ACC112 (cell line): ENCODE data around the gene SYPL2.

Source experiments
- H2AFZ ChIP-seq: fragments of 200-600 bp; sonication (generic); one replicate; pipeline ENCODE4 v1.6.0; 2017; ENCODE audit warnings: antibody characterized with exemption, low read length; ENCODE audit not compliant: unreplicated experiment
- H3K27ac ChIP-seq: fragments of 200-600 bp; sonication (generic); 2 replicates; pipeline ENCODE4 v1.5.1; 2014; ENCODE audit warnings: low read depth, mild to moderate bottlenecking, antibody characterized with exemption, low read length, moderate library complexity
- H3K27me3 ChIP-seq: fragments of 200-600 bp; sonication (generic); 2 replicates; pipeline ENCODE4 v1.6.1; 2014; ENCODE audit warnings: mild to moderate bottlenecking, antibody characterized with exemption, low read length, moderate library complexity, mixed read lengths; ENCODE audit not compliant: insufficient read depth
- H3K36me3 ChIP-seq: fragments of 200-600 bp; sonication (generic); 2 replicates; pipeline ENCODE4 v1.6.1; 2016; ENCODE audit warnings: mild to moderate bottlenecking, antibody characterized with exemption, low read length, moderate library complexity, mixed read lengths; ENCODE audit not compliant: insufficient read depth
- H3K4me1 ChIP-seq: fragments of 200-600 bp; sonication (generic); one replicate; pipeline ENCODE4 v1.6.1; 2016; ENCODE audit warnings: low read length, mixed read lengths; ENCODE audit not compliant: insufficient read depth, unreplicated experiment, control insufficient read depth
- H3K4me3 ChIP-seq: fragments of 200-600 bp; sonication (generic); 2 replicates; pipeline ENCODE4 v1.5.1; 2014; ENCODE audit warnings: mild to moderate bottlenecking, low read depth, low read length
- H3K79me2 ChIP-seq: fragments of 200-600 bp; sonication (generic); one replicate; pipeline ENCODE4 v1.6.0; 2016; ENCODE audit warnings: low read length; ENCODE audit not compliant: control insufficient read depth, unreplicated experiment, insufficient read depth

SYPL2 gene

DNA sequence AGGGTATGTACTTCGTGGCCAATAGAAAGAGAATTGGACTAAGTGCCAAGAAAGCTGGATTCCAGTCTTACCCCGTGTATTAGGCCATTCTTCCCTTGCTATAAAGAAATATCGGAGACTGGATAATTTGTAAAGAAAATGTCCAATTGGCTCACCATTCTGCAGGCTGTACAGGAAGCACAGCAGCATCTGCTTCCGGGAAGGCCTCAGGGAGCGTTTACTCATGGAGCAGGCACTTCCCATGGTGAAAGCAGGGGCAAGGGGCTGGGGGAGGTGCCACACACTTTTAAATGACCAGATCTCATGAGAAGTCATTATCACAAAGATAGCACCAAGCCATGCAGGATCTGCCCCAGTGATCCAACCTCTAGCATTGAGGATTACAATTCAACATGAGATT lies 51.0 kb downstream of the SYPL2 start:
- H2AFZ ChIP-seq, result no peak overlapping the region
- no peak overlapping the region for H3K27ac ChIP-seq
- H3K4me3 ChIP-seq, result no peak overlapping the region
- no peaks in the 10 kb centered on the region for H3K79me2 ChIP-seq
- H3K36me3 ChIP-seq, result no peaks in the 10 kb centered on the region
- no peaks in the 10 kb centered on the region for H3K4me1 ChIP-seq
- H3K27me3 ChIP-seq, result peaks cover 22% of the 10 kb centered on the region

DNA sequence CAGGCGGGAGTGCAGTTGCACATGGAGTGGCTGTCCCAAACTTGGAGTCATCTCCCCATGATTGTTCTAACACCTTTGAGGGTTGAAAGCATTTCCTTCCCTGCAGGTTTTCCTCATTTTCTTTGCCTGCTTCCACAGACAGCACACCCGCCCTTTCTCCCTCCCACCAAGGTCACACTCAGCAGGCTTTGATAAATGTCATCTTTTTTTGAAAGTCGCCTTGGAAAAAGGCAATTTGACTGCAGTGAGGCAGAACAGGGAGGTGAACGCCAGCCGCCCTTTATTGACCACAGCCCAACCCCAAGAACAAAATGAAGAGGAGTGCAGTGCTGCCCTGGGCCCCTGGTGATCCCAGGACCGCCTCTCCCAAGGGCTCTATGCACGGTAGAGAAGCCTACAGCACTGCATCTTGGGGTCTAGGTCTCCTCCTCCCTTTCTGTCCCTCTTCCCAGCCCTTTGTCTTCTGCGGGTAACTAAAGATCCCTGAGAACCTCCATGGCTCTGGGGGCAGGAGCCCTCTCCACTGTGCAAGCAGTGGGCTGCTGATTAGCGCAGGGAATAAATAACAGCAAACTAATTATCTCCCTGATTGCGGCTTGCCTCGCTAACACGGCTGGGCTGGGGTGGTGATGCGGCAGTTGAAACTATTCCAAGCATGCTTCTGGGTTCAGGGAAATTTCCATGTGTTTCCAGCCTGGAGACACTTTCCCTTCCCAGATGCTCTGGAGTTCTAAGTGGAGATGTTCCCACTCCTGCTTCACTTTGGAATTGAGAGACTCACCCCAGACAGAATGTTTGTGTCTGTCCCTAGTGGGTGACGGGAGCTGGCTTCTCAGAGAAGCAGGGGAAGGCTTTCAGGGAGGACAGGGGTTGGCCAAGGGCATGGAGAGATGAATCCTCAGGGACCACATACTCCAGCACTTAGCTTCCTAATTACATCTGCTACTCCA lies 54.9 kb downstream of the SYPL2 start:
- H3K4me3 ChIP-seq, result no peak overlapping the region
- no peak overlapping the region for H2AFZ ChIP-seq
- H3K79me2 ChIP-seq, result no peaks in the 10 kb centered on the region
- peaks cover 37% of the 10 kb centered on the region for H3K27me3 ChIP-seq
- no peaks in the 10 kb centered on the region for H3K4me1 ChIP-seq
- H3K36me3 ChIP-seq, result no peaks in the 10 kb centered on the region
- no peak overlapping the region for H3K27ac ChIP-seq

GRCh38 chr1:109522026-109522425 lies 55.7 kb downstream of the SYPL2 start:
- H3K27ac ChIP-seq, result no peak overlapping the region
- no peak overlapping the region for H2AFZ ChIP-seq
- H3K27me3 ChIP-seq, result peaks cover 42% of the 10 kb centered on the region
- H3K79me2 ChIP-seq, result no peaks in the 10 kb centered on the region
- no peak overlapping the region for H3K4me3 ChIP-seq
- no peaks in the 10 kb centered on the region for H3K4me1 ChIP-seq
- H3K36me3 ChIP-seq, result no peaks in the 10 kb centered on the region

DNA sequence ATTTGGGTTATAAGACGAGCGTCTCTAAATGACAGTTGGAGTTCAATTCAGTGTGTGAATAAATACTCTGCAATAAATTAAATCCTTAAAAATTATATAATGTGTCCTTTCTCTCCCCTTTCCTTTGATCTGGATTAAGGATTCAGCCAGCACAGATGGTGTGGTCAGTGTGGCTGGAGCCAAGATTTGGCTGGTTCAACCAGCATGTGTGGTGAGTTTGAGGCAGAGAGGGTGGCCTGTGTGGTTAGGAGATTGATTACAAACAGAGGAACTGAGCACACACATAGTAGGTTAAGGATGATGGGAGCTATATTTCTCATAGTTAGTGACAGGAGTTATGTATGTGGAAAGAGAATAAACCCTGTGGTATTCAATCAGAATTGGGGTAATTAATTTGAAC lies 57.4 kb downstream of the SYPL2 start:
- Histone ChIP-seq H3K36me3 (no peaks in the 10 kb centered on the region), H3K27ac (no peak overlapping the region), H3K4me3 (no peak overlapping the region), H3K79me2 (no peaks in the 10 kb centered on the region), H3K4me1 (no peaks in the 10 kb centered on the region), H3K27me3 (peaks cover 51% of the 10 kb centered on the region), H2AFZ (no peak overlapping the region)

- Histone ChIP-seq H3K27ac (no peak overlapping the region), H3K79me2 (no peaks in the 10 kb centered on the region), H3K4me3 (no peak overlapping the region), H3K27me3 (peaks cover 30% of the 10 kb centered on the region), H3K4me1 (peaks cover 4% of the 10 kb centered on the region), H3K36me3 (no peaks in the 10 kb centered on the region), H2AFZ (no peak overlapping the region)
Observed at GRCh38 chr1:109527098-109527811, 60.9 kb downstream of the SYPL2 start.

GRCh38 chr1:109527846-109528695 lies 61.7 kb downstream of the SYPL2 start:
- no peaks in the 10 kb centered on the region for H3K79me2 ChIP-seq
- H3K27ac ChIP-seq, result no peak overlapping the region
- no peak overlapping the region for H3K4me3 ChIP-seq
- peaks cover 22% of the 10 kb centered on the region for H3K27me3 ChIP-seq
- no peaks in the 10 kb centered on the region for H3K36me3 ChIP-seq
- peaks cover 8% of the 10 kb centered on the region for H3K4me1 ChIP-seq
- no peak overlapping the region for H2AFZ ChIP-seq

- Histone ChIP-seq H3K27ac (no peak overlapping the region), H3K27me3 (peaks cover 20% of the 10 kb centered on the region), H3K4me3 (no peak overlapping the region), H2AFZ (no peak overlapping the region), H3K36me3 (no peaks in the 10 kb centered on the region), H3K4me1 (peaks cover 8% of the 10 kb centered on the region), H3K79me2 (no peaks in the 10 kb centered on the region)
Observed at GRCh38 chr1:109528712-109529111, 62.4 kb downstream of the SYPL2 start.

GRCh38 chr1:109529881-109530456 lies 63.6 kb downstream of the SYPL2 start:
- Histone ChIP-seq H3K4me1 (peaks cover 8% of the 10 kb centered on the region), H2AFZ (no peak overlapping the region), H3K79me2 (no peaks in the 10 kb centered on the region)

DNA sequence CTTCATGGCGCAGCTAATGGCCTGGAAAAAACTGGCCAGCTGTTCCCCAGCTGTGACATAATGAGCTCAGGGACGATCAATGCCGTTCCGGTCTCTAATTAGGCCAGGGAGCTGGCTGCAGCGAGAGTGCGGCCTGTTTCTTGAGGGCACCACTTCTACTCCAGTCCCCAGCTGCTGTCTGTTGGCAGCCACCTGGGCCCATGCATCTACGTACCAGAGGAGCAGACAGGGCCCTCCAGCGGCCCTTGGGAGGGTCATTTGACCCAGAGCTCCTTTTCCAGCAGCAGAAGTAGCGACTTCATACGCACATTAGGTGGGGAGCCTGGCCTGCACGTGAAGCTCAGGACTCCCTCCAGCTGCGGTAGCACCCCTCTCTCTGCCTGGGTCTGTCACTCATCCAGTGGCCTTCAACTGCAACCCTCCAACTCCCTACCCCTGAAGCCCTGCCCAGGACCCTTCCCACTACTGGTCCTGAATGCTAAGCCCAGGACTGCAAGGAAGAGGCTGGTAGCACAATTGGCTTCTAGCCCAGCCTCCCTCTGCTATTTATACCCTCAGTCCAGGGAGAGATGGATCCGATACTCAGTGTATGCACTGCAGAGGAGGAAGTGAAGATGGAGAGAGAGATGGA lies 64.2 kb downstream of the SYPL2 start:
- Histone ChIP-seq H3K36me3 (no peaks in the 10 kb centered on the region), H2AFZ (no peak overlapping the region), H3K27ac (no peak overlapping the region), H3K4me3 (no peak overlapping the region), H3K27me3 (peaks cover 20% of the 10 kb centered on the region), H3K79me2 (no peaks in the 10 kb centered on the region), H3K4me1 (peaks cover 8% of the 10 kb centered on the region)

More at GRCh38 chr1:109529881-109530456, 63.6 kb downstream of the SYPL2 start:
- no peaks in the 10 kb centered on the region for H3K36me3 ChIP-seq
- no peak overlapping the region for H3K4me3 ChIP-seq
- H3K27ac ChIP-seq, result no peak overlapping the region
- peaks cover 20% of the 10 kb centered on the region for H3K27me3 ChIP-seq

DNA sequence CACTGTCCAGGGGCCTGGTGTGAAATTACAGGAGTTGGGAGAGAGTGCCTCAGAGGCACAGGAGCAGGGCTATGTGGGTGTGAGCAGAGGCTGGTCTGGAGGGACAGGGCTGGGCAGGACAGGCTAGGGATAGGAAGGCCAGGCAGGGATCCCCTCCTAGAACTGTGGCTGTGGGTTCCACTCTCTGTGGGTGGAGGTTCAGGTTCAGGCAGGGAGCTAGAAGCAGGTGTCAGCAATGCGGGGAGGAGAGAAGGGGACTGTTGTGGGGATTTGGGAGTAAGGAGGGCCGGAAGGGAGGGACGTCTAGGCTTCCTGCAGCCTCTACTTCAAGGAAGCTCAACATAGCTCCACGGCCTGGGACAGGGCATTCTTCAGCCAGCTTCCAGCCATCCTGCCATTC lies 65.0 kb downstream of the SYPL2 start:
- Histone ChIP-seq H3K27me3 (peaks cover 15% of the 10 kb centered on the region), H3K4me1 (peaks cover 8% of the 10 kb centered on the region), H2AFZ (no peak overlapping the region), H3K36me3 (no peaks in the 10 kb centered on the region), H3K79me2 (no peaks in the 10 kb centered on the region), H3K4me3 (no peak overlapping the region), H3K27ac (no peak overlapping the region)
